HEK293 (cell line): ENCODE results near the gene INPP5A.

ENCODE experiments used
- GLIS1 ChIP-seq: fragments of 450-650 bp; formaldehyde crosslinking; IDR thresholded peaks from 2 replicates; pipeline ENCODE4 v1.5.1; 2016; ENCODE audit warnings: missing biosample characterization, missing genetic modification characterization
- MEIS1 ChIP-seq: sonication (generic); formaldehyde crosslinking; IDR thresholded peaks from 2 replicates; pipeline ENCODE4 v1.8.1; 2022; ENCODE audit warnings: missing genetic modification reagents, mild to moderate bottlenecking, borderline replicate concordance
- PRDM1 ChIP-seq: fragments of 450-650 bp; formaldehyde crosslinking; IDR thresholded peaks from 2 replicates; pipeline ENCODE4; 2016; ENCODE audit warnings: missing biosample characterization, missing genetic modification characterization
- TRIM28 ChIP-seq: IDR thresholded peaks from 2 replicates; pipeline ENCODE4 v1.6.1; 2011; ENCODE audit warnings: low read length, control low read depth, borderline replicate concordance
- ZBTB26 ChIP-seq: fragments of 450-650 bp; formaldehyde crosslinking; optimal IDR thresholded peaks from 2 replicates; pipeline ENCODE3; 2016; ENCODE audit warnings: missing biosample characterization, mild to moderate bottlenecking, missing genetic modification characterization
- ZNF10 ChIP-seq: fragments of 450-650 bp; formaldehyde crosslinking; IDR thresholded peaks from 2 replicates; pipeline ENCODE4 v1.5.1; 2017; ENCODE audit warnings: missing biosample characterization, missing genetic modification characterization
- ZNF121 ChIP-seq: fragments of 450-650 bp; formaldehyde crosslinking; IDR thresholded peaks from 2 replicates; pipeline ENCODE4 v1.5.1; 2016; ENCODE audit warnings: missing biosample characterization, missing genetic modification characterization
- ZNF157 ChIP-seq: fragments of 450-650 bp; formaldehyde crosslinking; IDR thresholded peaks from 2 replicates; pipeline ENCODE4 v1.5.1; 2016; ENCODE audit warnings: missing biosample characterization, missing genetic modification characterization
- ZNF16 ChIP-seq: fragments of 450-650 bp; formaldehyde crosslinking; IDR thresholded peaks from 2 replicates; pipeline ENCODE4 v1.5.1; 2016; ENCODE audit warnings: low read depth, missing biosample characterization, missing genetic modification characterization
- ZNF184 ChIP-seq: fragments of 450-650 bp; IDR thresholded peaks from 2 replicates; pipeline ENCODE4 v1.5.1; 2018; ENCODE audit warnings: missing biosample characterization, mild to moderate bottlenecking, missing genetic modification characterization
- ZNF221 ChIP-seq: fragments of 450-650 bp; formaldehyde crosslinking; IDR thresholded peaks from 2 replicates; pipeline ENCODE4 v1.5.1; 2017; ENCODE audit warnings: missing biosample characterization, missing genetic modification characterization, borderline replicate concordance
- ZNF23 ChIP-seq: fragments of 450-650 bp; formaldehyde crosslinking; IDR thresholded peaks from 2 replicates; pipeline ENCODE4 v1.5.1; 2016; ENCODE audit warnings: missing biosample characterization, missing genetic modification characterization, borderline replicate concordance
- ZNF292 ChIP-seq: fragments of 450-650 bp; formaldehyde crosslinking; IDR thresholded peaks from 2 replicates; pipeline ENCODE4 v1.5.1; 2016; ENCODE audit warnings: low read depth, missing biosample characterization, missing genetic modification characterization, borderline replicate concordance
- ZNF341 ChIP-seq: fragments of 450-650 bp; formaldehyde crosslinking; IDR thresholded peaks from 2 replicates; pipeline ENCODE4; 2016; ENCODE audit warnings: low read depth, missing biosample characterization, missing genetic modification characterization
- ZNF391 ChIP-seq: fragments of 450-650 bp; formaldehyde crosslinking; IDR thresholded peaks from 2 replicates; pipeline ENCODE4 v1.5.1; 2016; ENCODE audit warnings: low read depth, missing biosample characterization, missing genetic modification characterization, borderline replicate concordance
- ZNF449 ChIP-seq: fragments of 450-650 bp; formaldehyde crosslinking; IDR thresholded peaks from 2 replicates; pipeline ENCODE4 v1.5.1; 2017; ENCODE audit warnings: missing biosample characterization, mild to moderate bottlenecking, missing genetic modification characterization, moderate library complexity
- ZNF488 ChIP-seq: fragments of 450-650 bp; formaldehyde crosslinking; IDR thresholded peaks from 2 replicates; pipeline ENCODE4 v1.5.1; 2016; ENCODE audit warnings: missing biosample characterization, missing genetic modification characterization
- ZNF571 ChIP-seq: fragments of 450-650 bp; formaldehyde crosslinking; IDR thresholded peaks from 2 replicates; pipeline ENCODE4 v1.5.0; 2017; ENCODE audit warnings: missing biosample characterization, missing genetic modification characterization
- ZNF596 ChIP-seq: fragments of 450-650 bp; IDR thresholded peaks from 2 replicates; pipeline ENCODE4 v1.5.0; 2018; ENCODE audit warnings: missing biosample characterization, mild to moderate bottlenecking, missing genetic modification characterization, moderate library complexity
- ZNF629 ChIP-seq: fragments of 450-650 bp; formaldehyde crosslinking; IDR thresholded peaks from 2 replicates; pipeline ENCODE4 v1.5.1; 2017; ENCODE audit warnings: missing biosample characterization, missing genetic modification characterization
- ZNF701 ChIP-seq: fragments of 450-650 bp; formaldehyde crosslinking; IDR thresholded peaks from 2 replicates; pipeline ENCODE4 v1.5.1; 2016; ENCODE audit warnings: missing biosample characterization, missing genetic modification characterization
- ZNF768 ChIP-seq: fragments of 450-650 bp; formaldehyde crosslinking; IDR thresholded peaks from 2 replicates; pipeline ENCODE4 v1.5.1; 2018; ENCODE audit warnings: missing biosample characterization, mild to moderate bottlenecking, missing genetic modification characterization
- ZNF785 ChIP-seq: fragments of 450-650 bp; formaldehyde crosslinking; IDR thresholded peaks from 2 replicates; pipeline ENCODE4 v1.5.1; 2016; ENCODE audit warnings: missing biosample characterization, missing genetic modification characterization
- ZSCAN5A ChIP-seq: fragments of 450-650 bp; formaldehyde crosslinking; IDR thresholded peaks from 2 replicates; pipeline ENCODE4 v1.5.1; 2016; ENCODE audit warnings: missing biosample characterization, missing genetic modification characterization
- TF ChIP-seq, protein P1 (sequence below): fragments of 450-650 bp; formaldehyde crosslinking; IDR thresholded peaks from 2 replicates; pipeline ENCODE4 v1.5.1; 2016; ENCODE audit warnings: missing biosample characterization, missing genetic modification characterization
- TF ChIP-seq, protein P2 (sequence below): fragments of 450-650 bp; formaldehyde crosslinking; IDR thresholded peaks from 2 replicates; pipeline ENCODE4 v1.5.1; 2016; ENCODE audit warnings: missing biosample characterization, missing genetic modification characterization
- TF ChIP-seq, protein P3 (sequence below): IDR thresholded peaks from 2 replicates; pipeline ENCODE4 v1.6.1; 2011; ENCODE audit warnings: mild to moderate bottlenecking, low read depth, low read length, borderline replicate concordance
- TF ChIP-seq, protein P4 (sequence below): fragments of 450-650 bp; IDR thresholded peaks from 2 replicates; pipeline ENCODE4 v1.5.1; 2018; ENCODE audit warnings: missing biosample characterization, missing genetic modification characterization

Gene INPP5A

GRCh38 chr10:132788180-132788830 lies 250.7 kb downstream of the INPP5A start (continued):
- TF ChIP-seq, protein P1, sequence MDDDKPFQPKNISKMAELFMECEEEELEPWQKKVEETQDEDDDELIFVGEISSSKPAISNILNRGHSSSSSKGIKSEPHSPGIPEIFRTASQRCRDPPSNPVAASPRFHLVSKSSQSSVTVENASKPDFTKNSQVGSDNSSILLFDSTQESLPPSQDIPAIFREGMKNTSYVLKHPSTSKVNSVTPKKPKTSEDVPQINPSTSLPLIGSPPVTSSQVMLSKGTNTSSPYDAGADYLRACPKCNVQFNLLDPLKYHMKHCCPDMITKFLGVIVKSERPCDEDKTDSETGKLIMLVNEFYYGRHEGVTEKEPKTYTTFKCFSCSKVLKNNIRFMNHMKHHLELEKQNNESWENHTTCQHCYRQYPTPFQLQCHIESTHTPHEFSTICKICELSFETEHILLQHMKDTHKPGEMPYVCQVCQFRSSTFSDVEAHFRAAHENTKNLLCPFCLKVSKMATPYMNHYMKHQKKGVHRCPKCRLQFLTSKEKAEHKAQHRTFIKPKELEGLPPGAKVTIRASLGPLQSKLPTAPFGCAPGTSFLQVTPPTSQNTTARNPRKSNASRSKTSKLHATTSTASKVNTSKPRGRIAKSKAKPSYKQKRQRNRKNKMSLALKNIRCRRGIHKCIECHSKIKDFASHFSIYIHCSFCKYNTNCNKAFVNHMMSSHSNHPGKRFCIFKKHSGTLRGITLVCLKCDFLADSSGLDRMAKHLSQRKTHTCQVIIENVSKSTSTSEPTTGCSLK (tag by site-specific recombination): no peak
- TF ChIP-seq MEIS1 (no peak), ZNF157 (tag by site-specific recombination) (no peak), ZNF16 (tag by site-specific recombination) (no peak), TRIM28 (no peak), ZNF785 (no peak), ZNF701 (tag by site-specific recombination) (no peak), ZBTB26 (tag by site-specific recombination) (peak; percentile 55), ZSCAN5A (tag by site-specific recombination) (no peak), ZNF184 (tag by site-specific recombination) (no peak), ZNF292 (tag by site-specific recombination) (no peak), ZNF10 (tag by site-specific recombination) (no peak), ZNF221 (tag by site-specific recombination) (no peak), ZNF449 (tag by site-specific recombination) (no peak), GLIS1 (tag by site-specific recombination) (peak; percentile 56), PRDM1 (no peak), ZNF391 (tag by site-specific recombination) (no peak), ZNF23 (tag by site-specific recombination) (no peak), ZNF488 (tag by site-specific recombination) (no peak), ZNF629 (tag by site-specific recombination) (no peak), ZNF596 (tag by site-specific recombination) (no peak), ZNF121 (tag by site-specific recombination) (no peak), ZNF571 (tag by site-specific recombination) (no peak), ZNF341 (no peak), ZNF768 (no peak)
- TF ChIP-seq, protein P2, sequence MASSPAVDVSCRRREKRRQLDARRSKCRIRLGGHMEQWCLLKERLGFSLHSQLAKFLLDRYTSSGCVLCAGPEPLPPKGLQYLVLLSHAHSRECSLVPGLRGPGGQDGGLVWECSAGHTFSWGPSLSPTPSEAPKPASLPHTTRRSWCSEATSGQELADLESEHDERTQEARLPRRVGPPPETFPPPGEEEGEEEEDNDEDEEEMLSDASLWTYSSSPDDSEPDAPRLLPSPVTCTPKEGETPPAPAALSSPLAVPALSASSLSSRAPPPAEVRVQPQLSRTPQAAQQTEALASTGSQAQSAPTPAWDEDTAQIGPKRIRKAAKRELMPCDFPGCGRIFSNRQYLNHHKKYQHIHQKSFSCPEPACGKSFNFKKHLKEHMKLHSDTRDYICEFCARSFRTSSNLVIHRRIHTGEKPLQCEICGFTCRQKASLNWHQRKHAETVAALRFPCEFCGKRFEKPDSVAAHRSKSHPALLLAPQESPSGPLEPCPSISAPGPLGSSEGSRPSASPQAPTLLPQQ (tag by site-specific recombination): no peak
- TF ChIP-seq, protein P3, sequence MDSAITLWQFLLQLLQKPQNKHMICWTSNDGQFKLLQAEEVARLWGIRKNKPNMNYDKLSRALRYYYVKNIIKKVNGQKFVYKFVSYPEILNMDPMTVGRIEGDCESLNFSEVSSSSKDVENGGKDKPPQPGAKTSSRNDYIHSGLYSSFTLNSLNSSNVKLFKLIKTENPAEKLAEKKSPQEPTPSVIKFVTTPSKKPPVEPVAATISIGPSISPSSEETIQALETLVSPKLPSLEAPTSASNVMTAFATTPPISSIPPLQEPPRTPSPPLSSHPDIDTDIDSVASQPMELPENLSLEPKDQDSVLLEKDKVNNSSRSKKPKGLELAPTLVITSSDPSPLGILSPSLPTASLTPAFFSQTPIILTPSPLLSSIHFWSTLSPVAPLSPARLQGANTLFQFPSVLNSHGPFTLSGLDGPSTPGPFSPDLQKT: no peak
- TF ChIP-seq, protein P4, sequence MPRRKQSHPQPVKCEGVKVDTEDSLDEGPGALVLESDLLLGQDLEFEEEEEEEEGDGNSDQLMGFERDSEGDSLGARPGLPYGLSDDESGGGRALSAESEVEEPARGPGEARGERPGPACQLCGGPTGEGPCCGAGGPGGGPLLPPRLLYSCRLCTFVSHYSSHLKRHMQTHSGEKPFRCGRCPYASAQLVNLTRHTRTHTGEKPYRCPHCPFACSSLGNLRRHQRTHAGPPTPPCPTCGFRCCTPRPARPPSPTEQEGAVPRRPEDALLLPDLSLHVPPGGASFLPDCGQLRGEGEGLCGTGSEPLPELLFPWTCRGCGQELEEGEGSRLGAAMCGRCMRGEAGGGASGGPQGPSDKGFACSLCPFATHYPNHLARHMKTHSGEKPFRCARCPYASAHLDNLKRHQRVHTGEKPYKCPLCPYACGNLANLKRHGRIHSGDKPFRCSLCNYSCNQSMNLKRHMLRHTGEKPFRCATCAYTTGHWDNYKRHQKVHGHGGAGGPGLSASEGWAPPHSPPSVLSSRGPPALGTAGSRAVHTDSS: no peak
